Measurements from ENCODE around the gene SLC7A6. TPM values are rescaled to one million over a fixed set of nuclear protein-coding genes. Genes with fewer than 3 reads are reported as not detected.

The SLC7A6 gene
- total RNA-seq, 1 donor from 2014 or later, result 54.1 TPM

DNA sequence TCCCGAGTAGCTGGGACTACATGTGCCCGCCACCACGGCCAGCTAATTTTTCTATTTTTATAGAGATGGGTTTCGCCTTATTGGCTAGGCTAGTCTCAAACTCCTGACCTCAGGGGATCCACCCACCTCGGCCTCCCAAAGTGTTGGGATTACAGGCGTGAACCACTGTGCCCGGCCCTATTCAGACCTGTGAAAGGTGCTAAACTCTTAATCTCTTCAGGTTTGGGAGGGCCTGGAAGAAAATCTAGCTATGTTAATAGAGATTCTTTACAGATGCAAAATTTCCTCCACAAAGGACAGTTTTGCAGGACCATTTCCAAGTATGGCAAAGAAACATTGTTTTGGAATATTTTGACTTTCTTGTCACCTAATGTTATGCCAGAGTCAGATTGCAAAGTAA is 22.2 kb upstream of the SLC7A6 start:
- Mint-ChIP-seq H3K27me3 (no peaks in the 10 kb centered on the region), H3K9me3 (no peaks in the 10 kb centered on the region), H3K27ac (no peak overlapping the region), H3K4me1 (peaks cover 41% of the 10 kb centered on the region), H3K4me3 (no peak overlapping the region), H3K36me3 (ENCODE audit: low read depth) (peaks cover 6% of the 10 kb centered on the region)
- CTCF ChIA-PET, result interaction anchor here (1.2 to 3.4 kb wide), 2 partner anchors 22 to 87 kb away, joined by 3 to 23 read pairs; partner anchors contain the start of gene SLC7A6
- POLR2A ChIA-PET, result interaction anchor here (1.2 kb wide), 1 partner anchor 16 kb away, joined by 5 read pairs; no protein-coding TSS in a partner anchor
- no peak for TF ChIP-seq CTCF (IDR thresholded peaks at IDR 0.05)
- intact Hi-C loops (cut with micrococcal nuclease), result loop anchor here (10.0 kb wide), 1 partner anchor 203 kb away; the partner anchor contains the start of gene SMPD3
- DNase-seq, result no peak
- ATAC-seq (ENCODE audit: low read depth), result no peak

- no peaks in the 10 kb centered on the region for H3K9me3 Mint-ChIP-seq
- peak overlapping the region; percentile 98 for H3K4me3 Mint-ChIP-seq
- ChIA-PET CTCF (interaction anchor here (2.9 to 3.4 kb wide), 2 partner anchors 18 to 85 kb away, joined by 11 to 23 read pairs; no protein-coding TSS in a partner anchor), POLR2A (interaction anchor here (0.6 kb wide), 3 partner anchors 14 to 385 kb away, joined by 4 read pairs; no protein-coding TSS in a partner anchor)
- peaks cover 3% of the 10 kb centered on the region for H3K36me3 Mint-ChIP-seq (ENCODE audit: low read depth)
- DNase-seq (no peak), ATAC-seq (ENCODE audit: low read depth) (no peak)
- no peak for TF ChIP-seq CTCF (IDR thresholded peaks at IDR 0.05)
- H3K27ac Mint-ChIP-seq, result no peak overlapping the region
- no peaks in the 10 kb centered on the region for H3K27me3 Mint-ChIP-seq
- intact Hi-C loops (cut with micrococcal nuclease), result loop anchor here (10.0 kb wide), 1 partner anchor 202 kb away; the partner anchor contains the start of gene SMPD3
- peaks cover 42% of the 10 kb centered on the region for H3K4me1 Mint-ChIP-seq
Observed at GRCh38 chr16:68242926-68243858, 21.1 kb upstream of the SLC7A6 start.

DNA sequence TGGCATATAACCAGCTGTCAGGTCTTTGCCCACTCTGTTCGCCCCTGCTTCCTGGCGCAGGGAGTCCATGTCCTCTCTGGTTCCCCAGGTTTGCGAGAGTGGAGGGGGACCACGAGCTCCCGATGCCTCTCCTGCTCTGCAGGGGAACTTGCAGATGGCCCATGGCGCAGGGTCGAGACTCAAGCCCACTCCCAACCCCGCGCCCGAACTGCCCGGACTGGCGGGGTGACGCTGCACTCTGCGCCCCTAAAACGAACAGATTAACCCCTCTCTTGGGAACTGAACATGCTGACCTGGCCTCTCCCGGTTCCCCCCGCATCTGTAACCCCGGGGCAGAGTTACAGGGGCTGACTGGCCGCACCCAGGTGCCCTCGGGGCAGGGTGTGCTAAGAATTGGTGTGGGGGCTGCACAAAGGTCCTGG is 19.8 kb upstream of the SLC7A6 start:
- Mint-ChIP-seq H3K36me3 (ENCODE audit: low read depth) (peaks cover 4% of the 10 kb centered on the region), H3K4me3 (peak overlapping the region; percentile 98), H3K27me3 (no peaks in the 10 kb centered on the region), H3K4me1 (peaks cover 37% of the 10 kb centered on the region), H3K27ac (no peak overlapping the region), H3K9me3 (no peaks in the 10 kb centered on the region)
- DNase-seq (no peak), ATAC-seq (ENCODE audit: low read depth) (no peak)
- ChIA-PET CTCF (interaction anchor here (0.7 to 2.9 kb wide), 6 partner anchors 8 to 764 kb away, joined by 3 to 11 read pairs (median 4); partner anchors contain the start of genes ATP6V0D1 and SLC7A6), POLR2A (interaction anchor here (0.5 to 2.1 kb wide), 10 partner anchors 8 to 765 kb away, joined by 3 to 13 read pairs (median 4); partner anchors contain the start of genes ESRP2, PRMT7, SLC7A6 and SLC7A6OS)
- intact Hi-C loops (cut with micrococcal nuclease), result loop anchor here (2.0 to 10.0 kb wide), 2 partner anchors 66 to 200 kb away; partner anchors contain the start of genes PRMT7, SLC7A6OS and SMPD3
- no peak for TF ChIP-seq CTCF (IDR thresholded peaks at IDR 0.05)

GRCh38 chr16:68244903-68245853 is 19.1 kb upstream of the SLC7A6 start, which contains the start of gene PLA2G15:
Gene PLA2G15, plus strand, starts transcription at chr16:68245373. Its CDS starts 54 bp downstream, at chr16:68245427.
- no peaks in the 10 kb centered on the region for H3K9me3 Mint-ChIP-seq
- peak; percentile 99 for ATAC-seq (ENCODE audit: low read depth)
- no peaks in the 10 kb centered on the region for H3K27me3 Mint-ChIP-seq
- peaks cover 32% of the 10 kb centered on the region for H3K4me1 Mint-ChIP-seq
- peaks cover 7% of the 10 kb centered on the region for H3K36me3 Mint-ChIP-seq (ENCODE audit: low read depth)
- DNase-seq, result peak; percentile 96
- CTCF ChIA-PET, result interaction anchor here (0.7 to 2.9 kb wide), 7 partner anchors 8 to 764 kb away, joined by 3 to 11 read pairs (median 3); partner anchors contain the start of genes ATP6V0D1 and SLC7A6
- peak within 1 kb of the TSS; percentile 85 for H3K27ac Mint-ChIP-seq
- intact Hi-C loops (cut with micrococcal nuclease), result loop anchor here (1.0 to 10.0 kb wide), 6 partner anchors 8 to 277 kb away; partner anchors contain the start of genes PRMT7, SLC7A6, SLC7A6OS and SMPD3
- POLR2A ChIA-PET, result interaction anchor here (0.5 to 2.1 kb wide), 11 partner anchors 9 to 765 kb away, joined by 3 to 13 read pairs (median 4); partner anchors contain the start of genes ESRP2, PRMT7, SLC7A6 and SLC7A6OS
- TF ChIP-seq CTCF (IDR thresholded peaks at IDR 0.05), result no peak
- H3K4me3 Mint-ChIP-seq, result peak within 1 kb of the TSS; percentile 98
